Activated CD8-positive, alpha-beta T cell treated with anti-CD3 and anti-CD28 coated beads, Interleukin-2, amount 10 ng/mL, durations not matched to agents 7 days and 5 days (primary cell): ENCODE measurements around the gene SALL3. TPM values are rescaled to one million over a fixed set of nuclear protein-coding genes. Genes with fewer than 3 reads are reported as not detected.

Experiments used
- ATAC-seq: fragments of 150-1000 bp; cut with Tn5 transposase; one replicate; pipeline ENCODE4 v1.10.0; 2021; ENCODE audit warnings: moderate library complexity
- CTCF ChIA-PET: fragments of 350-600 bp; sonication (Branson Sonifier 250); formaldehyde crosslinking; loops from one replicate; lab custom pipeline; 2021; ENCODE audit warnings: antibody characterized with exemption; lab: Charles Lee
- POLR2A ChIA-PET: fragments of 350-600 bp; sonication (Branson Sonifier 250); formaldehyde crosslinking; loops from one replicate; lab custom pipeline; 2021; ENCODE audit warnings: antibody characterized with exemption; lab: Charles Lee
- DNase-seq: peaks from one replicate; pipeline ENCODE4 v3.0.0-alpha.2; 2020
- H3K27ac Mint-ChIP-seq: one replicate; pipeline ENCODE4 v1.8.0; 2021; ENCODE audit warnings: mild to moderate bottlenecking, mixed read lengths
- H3K27me3 Mint-ChIP-seq: one replicate; pipeline ENCODE4 v1.8.0; 2021; ENCODE audit warnings: low read depth, mixed read lengths
- H3K36me3 Mint-ChIP-seq: one replicate; pipeline ENCODE4 v1.8.0; 2021; ENCODE audit warnings: low read depth, mixed read lengths
- H3K4me1 Mint-ChIP-seq: one replicate; pipeline ENCODE4 v1.8.0; 2021; ENCODE audit warnings: low read depth, mixed read lengths
- H3K4me3 Mint-ChIP-seq: one replicate; pipeline ENCODE4 v1.8.0; 2021; ENCODE audit warnings: mild to moderate bottlenecking, mixed read lengths
- H3K9me3 Mint-ChIP-seq: one replicate; pipeline ENCODE4 v1.8.0; 2022; ENCODE audit warnings: mixed read lengths; ENCODE audit not compliant: insufficient read depth
- total RNA-seq, 2 experiments: library from RNA; stranded (reverse); gene quantifications; one replicate each; pipeline ENCODE4 v1.2.3, GENCODE V29; 2021

Gene SALL3
- total RNA-seq, 2 experiments from 2014 or later = not detected

GRCh38 chr18:78965917-78966792, 13.5 kb upstream of the SALL3 start:
- ATAC-seq (no peak), DNase-seq (no peak)
- Mint-ChIP-seq H3K4me1 (no peaks in the 10 kb centered on the region), H3K27me3 (peaks cover under 1% of the 10 kb centered on the region), H3K27ac (no peak overlapping the region), H3K36me3 (no peaks in the 10 kb centered on the region), H3K9me3 (no peaks in the 10 kb centered on the region), H3K4me3 (no peak overlapping the region)
- CTCF ChIA-PET = no interaction called here
- POLR2A ChIA-PET = no interaction called here

DNA sequence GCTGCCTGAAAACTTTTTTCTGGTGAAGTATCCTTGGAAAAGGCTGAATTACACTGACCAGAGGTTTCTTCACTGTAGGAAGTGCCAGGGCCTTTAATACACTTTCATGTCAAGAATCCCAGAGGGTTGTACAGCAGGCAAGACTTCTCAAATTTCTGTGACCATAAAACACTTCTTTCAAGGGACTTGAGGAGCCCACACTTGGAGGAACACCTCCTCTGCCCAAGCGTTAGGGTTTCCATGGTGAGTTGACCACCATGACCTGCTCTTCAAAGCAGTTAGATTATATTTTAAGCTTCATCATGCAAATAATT, 12.9 kb upstream of the SALL3 start:
- H3K9me3 Mint-ChIP-seq = no peaks in the 10 kb centered on the region
- CTCF ChIA-PET = no interaction called here
- H3K27ac Mint-ChIP-seq = no peak overlapping the region
- POLR2A ChIA-PET = no interaction called here
- no peaks in the 10 kb centered on the region for H3K36me3 Mint-ChIP-seq
- H3K4me3 Mint-ChIP-seq = no peak overlapping the region
- H3K27me3 Mint-ChIP-seq = peaks cover 7% of the 10 kb centered on the region
- ATAC-seq (no peak), DNase-seq (no peak)
- H3K4me1 Mint-ChIP-seq = no peaks in the 10 kb centered on the region

DNA sequence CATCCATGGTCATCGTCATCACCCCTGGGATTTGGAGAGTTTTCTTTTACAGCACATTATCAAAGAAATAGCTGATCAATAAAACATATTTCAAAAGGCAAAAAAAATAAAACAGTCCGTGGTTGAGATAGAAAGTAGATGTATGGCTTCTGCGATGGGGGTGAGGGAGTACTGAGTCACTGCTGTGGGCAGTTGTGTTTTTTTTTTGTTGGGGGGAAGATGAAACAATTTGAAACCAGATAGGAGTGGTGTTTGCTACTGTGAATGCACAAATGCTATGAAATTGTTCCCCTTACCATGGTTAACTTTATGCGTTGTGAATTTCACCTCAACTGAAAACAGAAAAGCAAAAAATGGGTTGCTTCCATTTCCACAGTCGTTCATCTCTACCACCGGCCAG, 11.9 kb upstream of the SALL3 start:
- Mint-ChIP-seq H3K36me3 (no peaks in the 10 kb centered on the region), H3K4me1 (no peaks in the 10 kb centered on the region), H3K27me3 (peaks cover 16% of the 10 kb centered on the region), H3K4me3 (no peak overlapping the region), H3K9me3 (no peaks in the 10 kb centered on the region), H3K27ac (no peak overlapping the region)
- POLR2A ChIA-PET = no interaction called here
- CTCF ChIA-PET = no interaction called here
- no peak for ATAC-seq
- no peak for DNase-seq

- H3K27me3 Mint-ChIP-seq = peaks cover 21% of the 10 kb centered on the region
- no peak for DNase-seq
- peaks cover 1% of the 10 kb centered on the region for H3K36me3 Mint-ChIP-seq
- no peak overlapping the region for H3K4me3 Mint-ChIP-seq
- ChIA-PET POLR2A (no interaction called here), CTCF (no interaction called here)
- H3K9me3 Mint-ChIP-seq = no peaks in the 10 kb centered on the region
- ATAC-seq = no peak
- peaks cover 1% of the 10 kb centered on the region for H3K4me1 Mint-ChIP-seq
- no peak overlapping the region for H3K27ac Mint-ChIP-seq
Measured at GRCh38 chr18:78969574-78970315, 9.9 kb upstream of the SALL3 start.

DNA sequence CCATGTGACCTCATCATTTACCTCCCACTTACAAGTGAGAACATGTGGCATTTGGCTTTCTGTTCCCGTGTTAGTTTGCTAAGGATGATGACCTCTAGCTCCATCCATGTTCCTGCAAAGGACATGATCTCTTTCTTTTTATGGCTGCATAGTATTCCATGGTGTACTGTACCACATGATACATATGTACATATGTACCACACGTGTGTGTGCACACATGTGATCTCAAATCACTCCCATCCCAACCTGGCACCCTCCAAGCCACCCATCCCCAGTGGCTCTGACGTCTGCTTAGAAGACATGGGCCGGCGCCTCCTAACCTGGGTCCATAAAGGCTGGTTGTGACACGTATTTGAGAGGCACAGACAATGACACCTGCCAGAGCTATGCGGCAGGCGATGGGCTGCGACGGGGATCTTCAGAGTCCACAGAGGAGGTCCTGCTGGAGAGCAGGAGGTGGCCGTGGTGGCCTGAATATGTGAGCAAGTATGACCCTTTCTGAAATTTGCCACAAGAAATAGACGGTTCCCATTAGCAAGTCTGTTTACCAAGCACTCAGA, 8.8 kb upstream of the SALL3 start:
- POLR2A ChIA-PET = no interaction called here
- ATAC-seq = no peak
- H3K27me3 Mint-ChIP-seq = peaks cover 32% of the 10 kb centered on the region
- peaks cover 3% of the 10 kb centered on the region for H3K36me3 Mint-ChIP-seq
- H3K27ac Mint-ChIP-seq = no peak overlapping the region
- no peak for DNase-seq
- no peaks in the 10 kb centered on the region for H3K9me3 Mint-ChIP-seq
- CTCF ChIA-PET = no interaction called here
- H3K4me1 Mint-ChIP-seq = peaks cover 3% of the 10 kb centered on the region
- no peak overlapping the region for H3K4me3 Mint-ChIP-seq

GRCh38 chr18:78971511-78972245, 7.9 kb upstream of the SALL3 start:
- ChIA-PET CTCF (no interaction called here), POLR2A (no interaction called here)
- Mint-ChIP-seq H3K27me3 (peaks cover 41% of the 10 kb centered on the region), H3K4me1 (peaks cover 3% of the 10 kb centered on the region), H3K36me3 (peaks cover 3% of the 10 kb centered on the region), H3K27ac (no peak overlapping the region), H3K9me3 (no peaks in the 10 kb centered on the region), H3K4me3 (no peak overlapping the region)
- ATAC-seq (no peak), DNase-seq (no peak)

GRCh38 chr18:78972385-78972918, 7.2 kb upstream of the SALL3 start:
- no peak for ATAC-seq

GRCh38 chr18:78972930-78973331, 6.7 kb upstream of the SALL3 start:
- ATAC-seq = no peak
- CTCF ChIA-PET = no interaction called here
- POLR2A ChIA-PET = no interaction called here

More at GRCh38 chr18:78972385-78972918, 7.2 kb upstream of the SALL3 start:
- no peaks in the 10 kb centered on the region for H3K9me3 Mint-ChIP-seq
- H3K4me1 Mint-ChIP-seq = peaks cover 7% of the 10 kb centered on the region
- CTCF ChIA-PET = no interaction called here
- no peak overlapping the region for H3K27ac Mint-ChIP-seq
- peaks cover 7% of the 10 kb centered on the region for H3K36me3 Mint-ChIP-seq
- no peak for DNase-seq
- no peak overlapping the region for H3K4me3 Mint-ChIP-seq
- H3K27me3 Mint-ChIP-seq = peaks cover 48% of the 10 kb centered on the region
- POLR2A ChIA-PET = no interaction called here

DNA sequence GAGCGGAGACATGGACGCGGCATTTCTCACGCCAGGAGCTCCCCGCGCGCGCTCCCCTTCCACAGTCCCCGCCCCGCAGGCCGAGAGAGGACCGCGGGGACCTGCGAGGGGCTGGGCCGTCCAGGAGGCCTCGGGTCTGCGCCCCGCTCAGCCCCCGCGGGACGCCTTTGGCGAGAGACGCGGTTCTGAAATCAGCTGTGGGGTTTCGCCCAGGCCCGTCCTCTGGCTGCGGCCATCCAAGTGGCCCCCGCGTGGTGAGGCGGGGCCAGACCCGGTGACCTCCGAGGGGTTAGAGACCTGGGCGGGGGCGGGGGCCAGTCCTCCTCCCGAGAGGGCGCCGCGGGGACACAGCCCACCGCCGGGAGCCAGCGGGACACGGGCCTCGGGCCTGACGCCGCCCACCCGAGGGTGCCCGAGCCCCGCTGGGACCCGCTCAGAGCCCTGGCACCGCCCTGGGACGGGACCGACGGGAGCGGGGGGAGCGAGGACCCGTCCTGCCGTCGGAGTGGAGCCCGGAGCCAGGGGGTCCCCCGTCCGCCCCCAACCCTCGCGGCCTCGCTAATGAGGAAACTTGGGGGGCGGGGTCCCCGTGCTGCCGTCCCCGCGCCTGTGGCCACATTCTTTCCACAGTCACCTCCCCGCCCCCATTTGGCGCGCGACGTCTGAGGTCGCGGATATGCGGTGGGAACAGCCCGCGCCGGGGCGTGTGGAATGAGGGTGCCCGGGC, 6.1 kb upstream of the SALL3 start:
- Mint-ChIP-seq H3K27ac (no peak overlapping the region), H3K4me1 (peaks cover 11% of the 10 kb centered on the region), H3K36me3 (peaks cover 9% of the 10 kb centered on the region), H3K4me3 (no peak overlapping the region), H3K27me3 (peaks cover 57% of the 10 kb centered on the region), H3K9me3 (no peaks in the 10 kb centered on the region)
- ChIA-PET POLR2A (no interaction called here), CTCF (no interaction called here)
- no peak for ATAC-seq
- no peak for DNase-seq

More at GRCh38 chr18:78972930-78973331, 6.7 kb upstream of the SALL3 start:
- DNase-seq = no peak
- Mint-ChIP-seq H3K4me3 (no peak overlapping the region), H3K27ac (no peak overlapping the region), H3K36me3 (peaks cover 7% of the 10 kb centered on the region), H3K9me3 (no peaks in the 10 kb centered on the region), H3K4me1 (peaks cover 8% of the 10 kb centered on the region), H3K27me3 (peaks cover 52% of the 10 kb centered on the region)

DNA sequence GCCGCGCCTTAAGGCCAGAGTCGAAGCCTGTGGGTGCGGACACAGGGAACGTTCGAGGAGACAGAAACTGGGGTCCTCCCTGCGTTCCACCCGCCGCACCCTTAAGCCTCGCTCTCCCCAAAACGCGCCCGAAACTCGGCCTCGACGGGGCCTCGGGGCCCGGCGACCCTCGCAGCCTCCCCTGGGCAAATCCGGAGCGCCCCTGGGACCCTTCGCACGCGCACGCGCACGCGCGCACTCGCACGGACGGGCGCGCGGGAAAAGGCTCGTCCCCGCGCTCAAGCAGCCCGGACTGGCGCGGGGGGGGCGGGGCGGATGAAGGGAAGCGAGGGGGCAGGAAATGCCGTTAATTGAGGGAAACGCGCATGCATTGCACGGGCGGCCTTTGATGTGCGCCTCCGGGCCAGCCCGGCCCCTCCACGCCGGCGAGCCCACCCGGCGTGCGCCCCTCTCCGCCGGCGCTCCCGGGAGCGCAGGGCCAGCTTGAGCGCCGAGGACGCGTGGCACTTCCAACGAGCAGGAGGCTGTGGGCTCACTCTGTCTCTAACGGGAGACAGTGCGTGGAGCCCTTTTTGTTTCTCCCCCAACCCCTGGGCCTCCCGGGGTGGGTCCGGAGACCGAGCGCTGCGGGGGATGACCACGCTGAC, 5.4 kb upstream of the SALL3 start:
- DNase-seq = no peak
- H3K36me3 Mint-ChIP-seq = peaks cover 9% of the 10 kb centered on the region
- peaks cover 58% of the 10 kb centered on the region for H3K27me3 Mint-ChIP-seq
- H3K4me1 Mint-ChIP-seq = peaks cover 11% of the 10 kb centered on the region
- ChIA-PET CTCF (no interaction called here), POLR2A (no interaction called here)
- no peaks in the 10 kb centered on the region for H3K9me3 Mint-ChIP-seq
- no peak overlapping the region for H3K4me3 Mint-ChIP-seq
- ATAC-seq = no peak
- no peak overlapping the region for H3K27ac Mint-ChIP-seq

DNA sequence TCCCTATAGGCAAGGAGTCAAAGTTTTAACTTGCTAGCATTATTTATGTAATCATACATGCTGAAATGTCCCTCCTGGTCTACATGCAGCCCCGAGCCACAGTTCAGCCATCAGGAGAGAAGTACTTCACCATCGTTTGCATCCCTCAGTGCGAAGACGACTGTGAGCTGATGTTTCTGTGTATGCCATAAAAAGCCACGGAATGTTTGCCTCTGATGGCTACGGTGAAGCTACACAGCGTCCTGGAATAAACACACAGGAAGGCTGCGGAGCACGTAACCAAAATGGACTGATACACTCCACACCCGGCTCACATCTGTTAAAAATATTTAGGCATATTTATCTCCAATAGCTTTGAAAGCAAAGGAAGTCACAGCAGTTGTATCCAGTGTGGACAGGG, 4.3 kb upstream of the SALL3 start:
- ChIA-PET CTCF (no interaction called here), POLR2A (no interaction called here)
- no peak for DNase-seq
- Mint-ChIP-seq H3K4me3 (no peak overlapping the region), H3K9me3 (no peaks in the 10 kb centered on the region), H3K27ac (no peak overlapping the region), H3K4me1 (peaks cover 11% of the 10 kb centered on the region), H3K27me3 (peaks cover 58% of the 10 kb centered on the region), H3K36me3 (peaks cover 9% of the 10 kb centered on the region)
- no peak for ATAC-seq
